Activated CD4-positive, alpha-beta T cell treated with anti-CD3 and anti-CD28 coated beads for 36 hours (primary cell): ENCODE measurements around the gene KCNMA1. TPM values are rescaled to one million over a fixed set of nuclear protein-coding genes. Genes with fewer than 3 reads are reported as not detected.

ENCODE experiments used
- ATAC-seq: fragments of 200-7000 bp; cut with Tn5 transposase; one replicate; pipeline ENCODE4 v1.10.0; 2021; ENCODE audit warnings: mild to moderate bottlenecking, moderate library complexity
- CTCF ChIA-PET: fragments of 350-600 bp; sonication (Branson Sonifier 250); formaldehyde crosslinking; loops from one replicate; lab custom pipeline; 2021; ENCODE audit warnings: antibody characterized with exemption; lab: Charles Lee
- POLR2A ChIA-PET: fragments of 350-600 bp; sonication (Branson Sonifier 250); formaldehyde crosslinking; loops from one replicate; lab custom pipeline; 2021; ENCODE audit warnings: antibody characterized with exemption, inconsistent platforms; lab: Charles Lee
- DNase-seq: peaks from one replicate; pipeline ENCODE4 v3.0.0-alpha.2; 2020
- H3K27ac Mint-ChIP-seq: one replicate; pipeline ENCODE4 v1.8.0; 2021; ENCODE audit warnings: mixed read lengths
- H3K27me3 Mint-ChIP-seq: one replicate; pipeline ENCODE4 v1.8.0; 2021; ENCODE audit warnings: mixed read lengths
- H3K36me3 Mint-ChIP-seq: one replicate; pipeline ENCODE4 v1.8.0; 2021; ENCODE audit warnings: low read depth, mixed read lengths
- H3K4me1 Mint-ChIP-seq: one replicate; pipeline ENCODE4 v1.8.0; 2021; ENCODE audit warnings: mixed read lengths
- H3K4me3 Mint-ChIP-seq: one replicate; pipeline ENCODE4 v1.8.0; 2021; ENCODE audit warnings: mild to moderate bottlenecking, moderate library complexity, mixed read lengths
- H3K9me3 Mint-ChIP-seq: one replicate; pipeline ENCODE4 v1.8.0; 2021; ENCODE audit warnings: low read depth, mixed read lengths
- intact Hi-C, 2 experiments: fragments of 100-400 bp; cut with DNase I in 1 of 2; cut with micrococcal nuclease in 1 of 2; formaldehyde crosslinking; loops; one replicate each; pipeline versions ENCODE4 v1.14.2 to v1.15.1; 2022 to 2024; cut with DNase I, micrococcal nuclease
- total RNA-seq, 2 experiments: library from RNA; stranded (reverse); gene quantifications; one replicate each; pipeline ENCODE4 v1.2.3, GENCODE V29; 2021

Gene KCNMA1
- total RNA-seq, 2 experiments from 2014 or later, result 0.18 TPM; not detected in 1

GRCh38 chr10:77305650-77306632 lies 331.7 kb downstream of the KCNMA1 start:
- peaks cover 6% of the 10 kb centered on the region for H3K9me3 Mint-ChIP-seq
- H3K27me3 Mint-ChIP-seq, result peaks cover 5% of the 10 kb centered on the region
- H3K27ac Mint-ChIP-seq, result no peak overlapping the region
- CTCF ChIA-PET, result interaction anchor here (0.7 kb wide), 1 partner anchor 333 kb away, joined by 5 read pairs; no protein-coding TSS in a partner anchor
- POLR2A ChIA-PET, result no interaction called here
- H3K4me1 Mint-ChIP-seq, result no peaks in the 10 kb centered on the region
- H3K36me3 Mint-ChIP-seq, result peaks cover 2% of the 10 kb centered on the region
- no peak overlapping the region for H3K4me3 Mint-ChIP-seq
- no peak for ATAC-seq
- DNase-seq, result no peak
- intact Hi-C loops, result no loop called here

GRCh38 chr10:77304192-77304591 lies 333.4 kb downstream of the KCNMA1 start:
- intact Hi-C loops, result no loop called here
- ChIA-PET CTCF (no interaction called here), POLR2A (no interaction called here)
- no peak for ATAC-seq
- no peaks in the 10 kb centered on the region for H3K4me1 Mint-ChIP-seq
- no peak overlapping the region for H3K4me3 Mint-ChIP-seq
- H3K27ac Mint-ChIP-seq, result no peak overlapping the region
- peaks cover 6% of the 10 kb centered on the region for H3K9me3 Mint-ChIP-seq
- DNase-seq, result no peak
- H3K36me3 Mint-ChIP-seq, result peaks cover 2% of the 10 kb centered on the region
- peaks cover 5% of the 10 kb centered on the region for H3K27me3 Mint-ChIP-seq

- peaks cover 8% of the 10 kb centered on the region for H3K27me3 Mint-ChIP-seq
- ATAC-seq (no peak), DNase-seq (no peak)
- intact Hi-C loops, result no loop called here
- no peak overlapping the region for H3K4me3 Mint-ChIP-seq
- no peak overlapping the region for H3K27ac Mint-ChIP-seq
- H3K36me3 Mint-ChIP-seq, result peaks cover 2% of the 10 kb centered on the region
- POLR2A ChIA-PET, result no interaction called here
- no peaks in the 10 kb centered on the region for H3K4me1 Mint-ChIP-seq
- peaks cover 6% of the 10 kb centered on the region for H3K9me3 Mint-ChIP-seq
- CTCF ChIA-PET, result no interaction called here
Observed at GRCh38 chr10:77301305-77301730, 336.3 kb downstream of the KCNMA1 start.

- DNase-seq (no peak), ATAC-seq (no peak)
- intact Hi-C loops, result no loop called here
- Mint-ChIP-seq H3K4me1 (no peaks in the 10 kb centered on the region), H3K27me3 (peaks cover 8% of the 10 kb centered on the region), H3K9me3 (peaks cover 6% of the 10 kb centered on the region), H3K4me3 (no peak overlapping the region), H3K27ac (no peak overlapping the region), H3K36me3 (peaks cover 2% of the 10 kb centered on the region)
- ChIA-PET POLR2A (no interaction called here), CTCF (no interaction called here)
Observed at GRCh38 chr10:77300682-77301302, 336.8 kb downstream of the KCNMA1 start.

GRCh38 chr10:77299320-77299719 lies 338.3 kb downstream of the KCNMA1 start:
- peaks cover 2% of the 10 kb centered on the region for H3K36me3 Mint-ChIP-seq
- intact Hi-C loops, result no loop called here
- peaks cover 6% of the 10 kb centered on the region for H3K9me3 Mint-ChIP-seq
- peaks cover 8% of the 10 kb centered on the region for H3K27me3 Mint-ChIP-seq
- H3K4me1 Mint-ChIP-seq, result no peaks in the 10 kb centered on the region
- ATAC-seq (no peak), DNase-seq (no peak)
- ChIA-PET CTCF (no interaction called here), POLR2A (interaction anchor here (0.5 kb wide), 1 partner anchor 40 kb away, joined by 10 read pairs; no protein-coding TSS in a partner anchor)
- no peak overlapping the region for H3K27ac Mint-ChIP-seq
- H3K4me3 Mint-ChIP-seq, result no peak overlapping the region

- no peaks in the 10 kb centered on the region for H3K9me3 Mint-ChIP-seq
- ChIA-PET POLR2A (no interaction called here), CTCF (no interaction called here)
- no peak overlapping the region for H3K4me3 Mint-ChIP-seq
- no peaks in the 10 kb centered on the region for H3K4me1 Mint-ChIP-seq
- ATAC-seq (no peak), DNase-seq (no peak)
- no peaks in the 10 kb centered on the region for H3K36me3 Mint-ChIP-seq
- intact Hi-C loops, result no loop called here
- H3K27ac Mint-ChIP-seq, result no peak overlapping the region
- peaks cover 2% of the 10 kb centered on the region for H3K27me3 Mint-ChIP-seq
Observed at GRCh38 chr10:77297393-77297739, 340.2 kb downstream of the KCNMA1 start.

- no peak for DNase-seq
- Mint-ChIP-seq H3K27me3 (peaks cover 2% of the 10 kb centered on the region), H3K4me1 (no peaks in the 10 kb centered on the region), H3K36me3 (no peaks in the 10 kb centered on the region), H3K9me3 (no peaks in the 10 kb centered on the region), H3K27ac (no peak overlapping the region), H3K4me3 (no peak overlapping the region)
- ATAC-seq, result no peak
- CTCF ChIA-PET, result no interaction called here
- intact Hi-C loops, result no loop called here
- POLR2A ChIA-PET, result no interaction called here
Observed at GRCh38 chr10:77296534-77297392, 340.8 kb downstream of the KCNMA1 start.

- no peak overlapping the region for H3K4me3 Mint-ChIP-seq
- POLR2A ChIA-PET, result no interaction called here
- intact Hi-C loops, result no loop called here
- H3K27ac Mint-ChIP-seq, result no peak overlapping the region
- ATAC-seq (no peak), DNase-seq (no peak)
- no peaks in the 10 kb centered on the region for H3K9me3 Mint-ChIP-seq
- no peaks in the 10 kb centered on the region for H3K36me3 Mint-ChIP-seq
- H3K27me3 Mint-ChIP-seq, result peaks cover 6% of the 10 kb centered on the region
- CTCF ChIA-PET, result interaction anchor here (0.5 kb wide), 1 partner anchor 142 kb away, joined by 3 read pairs; no protein-coding TSS in a partner anchor
- H3K4me1 Mint-ChIP-seq, result no peaks in the 10 kb centered on the region
Observed at GRCh38 chr10:77293773-77294172, 343.8 kb downstream of the KCNMA1 start.

- H3K27me3 Mint-ChIP-seq, result peaks cover 6% of the 10 kb centered on the region
- ATAC-seq, result no peak
- H3K36me3 Mint-ChIP-seq, result no peaks in the 10 kb centered on the region
- H3K9me3 Mint-ChIP-seq, result no peaks in the 10 kb centered on the region
- H3K27ac Mint-ChIP-seq, result no peak overlapping the region
- intact Hi-C loops, result no loop called here
- H3K4me3 Mint-ChIP-seq, result no peak overlapping the region
- no peak for DNase-seq
- H3K4me1 Mint-ChIP-seq, result no peaks in the 10 kb centered on the region
- POLR2A ChIA-PET, result no interaction called here
- CTCF ChIA-PET, result interaction anchor here (0.5 kb wide), 1 partner anchor 142 kb away, joined by 3 read pairs; no protein-coding TSS in a partner anchor
Observed at GRCh38 chr10:77293347-77293746, 344.3 kb downstream of the KCNMA1 start.

GRCh38 chr10:77291596-77292505 lies 345.8 kb downstream of the KCNMA1 start:
- no peak for DNase-seq
- no peaks in the 10 kb centered on the region for H3K4me1 Mint-ChIP-seq
- POLR2A ChIA-PET, result no interaction called here
- CTCF ChIA-PET, result no interaction called here
- H3K9me3 Mint-ChIP-seq, result no peaks in the 10 kb centered on the region
- intact Hi-C loops, result no loop called here
- ATAC-seq, result no peak
- H3K36me3 Mint-ChIP-seq, result no peaks in the 10 kb centered on the region
- H3K27ac Mint-ChIP-seq, result no peak overlapping the region
- no peak overlapping the region for H3K4me3 Mint-ChIP-seq
- H3K27me3 Mint-ChIP-seq, result peaks cover 4% of the 10 kb centered on the region
